GM12878 (cell line): ENCODE results near the gene SMARCC2. TPM values are rescaled to one million over a fixed set of nuclear protein-coding genes. Genes with fewer than 3 reads are reported as not detected.

Experiments
- ATAC-seq: fragments of 200-7000 bp; cut with Tn5 transposase; 3 replicates; pipeline ENCODE4 v1.9.1; 2020; ENCODE audit warnings: mild to moderate bottlenecking, moderate library complexity
- BruUV-seq: library from RNA; stranded (reverse); fragments of 400-500 nt; replicated peaks from 2 replicates; lab custom pipeline; 2021; lab: Mats Ljungman, UMichigan
- CTCF ChIA-PET: fragments of 300-600 bp; sonication (Branson Sonifier 250); formaldehyde crosslinking; extraction: SDS; loops from one replicate; lab custom pipeline; 2021; ENCODE audit warnings: inconsistent platforms; lab: Yijun Ruan, JAX
- POLR2A ChIA-PET: fragments of 350-600 bp; formaldehyde crosslinking; extraction: SDS; loops from one replicate; lab custom pipeline; 2021; ENCODE audit warnings: inconsistent platforms; lab: Charles Lee
- RAD21 ChIA-PET: fragments of 300-600 bp; sonication (Branson Sonifier 250); formaldehyde crosslinking; loops from one replicate; lab custom pipeline; 2023; ENCODE audit warnings: antibody characterized with exemption; ENCODE audit not compliant: unreplicated experiment; lab: Charles Lee
- SMC1A ChIA-PET: fragments of 300-600 bp; sonication (Branson Sonifier 250); formaldehyde crosslinking; loops from one replicate; lab custom pipeline; 2023; ENCODE audit not compliant: unreplicated experiment, uncharacterized antibody; lab: Charles Lee
- DNase-seq: peaks from one replicate; pipeline ENCODE4 v3.0.0-alpha.2; 2011; ENCODE audit warnings: low read depth, low spot score
- FAIRE-seq: peaks from 3 replicates; lab custom pipeline; 2011; peaks lifted over from hg19 to GRCh38; lab: Jason Lieb, UNC
- H2AFZ ChIP-seq: 2 replicates; pipeline ENCODE4 v1.6.0; 2011; ENCODE audit warnings: low read depth, low read length, control low read depth; ENCODE audit not compliant: control insufficient read depth
- H3K27ac ChIP-seq: 2 replicates; pipeline ENCODE4 v1.5.1; 2011; ENCODE audit warnings: control low read depth; ENCODE audit not compliant: control insufficient read depth, insufficient read depth
- H3K27me3 ChIP-seq, 2 experiments: replicated peaks in 1 of 2; 2 replicates each; pipeline versions ENCODE4 v1.6.0 to v1.6.1; 2011; ENCODE audit warnings: low read length in 1 of 2; ENCODE audit not compliant: control insufficient read depth in 2 of 2, insufficient read depth in 2 of 2
- H3K36me3 ChIP-seq, 2 experiments: 2 replicates each; pipeline ENCODE4 v1.5.1; 2011; ENCODE audit warnings: low read length in 1 of 2; ENCODE audit not compliant: control insufficient read depth in 2 of 2, insufficient read depth in 2 of 2
- H3K4me1 ChIP-seq: 2 replicates; pipeline ENCODE4 v1.6.1; 2011; ENCODE audit warnings: mild to moderate bottlenecking, low read length, moderate library complexity, mixed read lengths; ENCODE audit not compliant: control insufficient read depth, insufficient read depth
- H3K4me2 ChIP-seq: 2 replicates; pipeline ENCODE4 v1.6.0; 2011; ENCODE audit warnings: control low read depth; ENCODE audit not compliant: control insufficient read depth, insufficient read depth
- H3K4me3 ChIP-seq: fragments of 200-600 bp; sonication (generic); 2 replicates; pipeline ENCODE4 v1.5.1; 2016
- H3K79me2 ChIP-seq: 2 replicates; pipeline ENCODE4 v1.6.0; 2011; ENCODE audit warnings: low read length; ENCODE audit not compliant: control insufficient read depth, insufficient read depth
- H3K9ac ChIP-seq: 2 replicates; pipeline ENCODE4 v1.8.0; 2011; ENCODE audit warnings: low read length, control low read depth, mixed read lengths; ENCODE audit not compliant: control insufficient read depth, insufficient read depth
- H3K9me3 ChIP-seq: replicated peaks from 3 replicates; pipeline ENCODE4 v1.5.1; 2011; ENCODE audit warnings: mild to moderate bottlenecking, low read length; ENCODE audit not compliant: control insufficient read depth, insufficient read depth
- H4K20me1 ChIP-seq: 2 replicates; pipeline ENCODE4 v1.6.0; 2011; ENCODE audit not compliant: control insufficient read depth, insufficient read depth
- ATF3 ChIP-seq: IDR thresholded peaks from 2 replicates; pipeline ENCODE4 v1.6.1; 2011; ENCODE audit warnings: low read depth, mild to moderate bottlenecking, low read length, moderate library complexity, borderline replicate concordance; ENCODE audit errors: extremely low read depth
- MLLT1 ChIP-seq: fragments of 450-650 bp; IDR thresholded peaks from 2 replicates; pipeline ENCODE4 v1.6.1; 2016; ENCODE audit warnings: mild to moderate bottlenecking
- MTA2 ChIP-seq: fragments of 450-650 bp; IDR thresholded peaks from 2 replicates; pipeline ENCODE4 v1.6.1; 2016; ENCODE audit warnings: low read depth, mild to moderate bottlenecking, moderate library complexity
- SPI1 ChIP-seq: IDR thresholded peaks from 2 replicates; pipeline ENCODE4 v1.6.1; 2011; ENCODE audit warnings: low read depth, mild to moderate bottlenecking, low read length, moderate library complexity, borderline replicate concordance; ENCODE audit not compliant: insufficient read depth
- TAF1 ChIP-seq: IDR thresholded peaks from 2 replicates; pipeline ENCODE4 v1.6.1; 2011; ENCODE audit warnings: mild to moderate bottlenecking, low read depth, low read length, borderline replicate concordance
- ZSCAN29 ChIP-seq: fragments of 450-650 bp; IDR thresholded peaks from 2 replicates; pipeline ENCODE4 v1.6.1; 2017; ENCODE audit warnings: mild to moderate bottlenecking, moderate library complexity
- in situ Hi-C: fragments of 300-500 bp; cut with MboI; formaldehyde crosslinking; loops from 9 replicates; pipeline ENCODE4 v1.14.3; 2018; ENCODE audit warnings: mixed read lengths
- intact Hi-C: fragments of 100-400 bp; cut with micrococcal nuclease; formaldehyde crosslinking; loops from one replicate; pipeline ENCODE4 v1.14.2; 2022; ENCODE audit not compliant: unreplicated experiment
- polyA plus RNA-seq, 11 experiments: library from polyadenylated mRNA; depleted of rRNA in 4 of 11; unstranded in 6 of 11; stranded (reverse) in 5 of 11; fragments of >200 nt; fragmentation: Nextera tagmentation in 4 of 11; fragmentation: Illumina TruSeq in 1 of 11; extraction: Ambion mirVana in 4 of 11; extraction: Trizol in 1 of 11; gene quantifications; 1 replicate in 1 of 11; 2 replicates in 10 of 11; pipeline versions ENCODE4 v1.2.1 to v1.2.3, GENCODE V29; 2011 to 2016; ENCODE audit warnings: inconsistent platforms in 2 of 11, missing spikeins in 2 of 11, low read depth in 1 of 11
- total RNA-seq, 4 experiments: library from RNA; depleted of rRNA in 3 of 4; stranded (reverse); fragments of >200 nt in 3 of 4; fragmentation: Illumina TruSeq in 1 of 4; extraction: Trizol in 1 of 4; gene quantifications; 2 replicates each; pipeline versions ENCODE4 v1.2.1 to v1.2.3, GENCODE V29; 2013 to 2021
- TF ChIP-seq, protein P1 (sequence below), 3 experiments: IDR thresholded peaks in 2 of 3; conservative IDR thresholded peaks in 1 of 3; 2 replicates each; pipeline ENCODE4 v1.5.1; 2011; ENCODE audit warnings: low read depth in 3 of 3, low read length in 3 of 3, mild to moderate bottlenecking in 3 of 3, control low read depth in 2 of 3, moderate library complexity in 2 of 3, inconsistent platforms in 1 of 3, mixed read lengths in 1 of 3; ENCODE audit not compliant: control insufficient read depth in 2 of 3, insufficient read depth in 1 of 3; ENCODE audit errors: extremely low read depth in 1 of 3

Gene SMARCC2
- total and polyA plus RNA-seq, 10 of the 15 experiments (the other 5 are each of a cell fraction or from before 2014, with no cell fraction given): 13.6 to 71.2 (median 42.3) TPM

DNA sequence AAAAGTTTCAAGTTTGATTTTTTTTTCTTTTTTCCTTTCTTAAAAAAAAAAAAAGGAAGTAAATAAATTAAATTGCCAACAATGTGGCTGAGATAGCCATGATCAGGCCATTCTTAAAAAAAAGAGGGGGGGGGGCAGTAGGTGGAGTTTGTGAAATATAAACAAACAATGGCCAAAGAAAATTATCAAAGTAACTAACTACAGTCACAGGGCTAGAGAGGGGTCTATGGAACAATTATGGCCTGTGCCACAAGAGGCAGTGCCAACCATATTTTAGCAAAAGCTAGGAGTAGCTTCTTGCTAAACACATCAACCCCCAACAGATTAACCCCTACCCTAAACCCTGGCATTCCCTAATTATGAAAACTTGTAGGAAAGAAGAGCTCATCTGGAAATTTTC, 16.2 kb upstream of the SMARCC2 start:
- intact Hi-C loops (no loop called here), in situ Hi-C loops (no loop called here)
- H3K79me2 ChIP-seq: no peaks in the 10 kb centered on the region
- RAD21 ChIA-PET: interaction anchor here (0.5 to 3.4 kb wide), 7 partner anchors 16 to 259 kb away, joined by 3 to 41 read pairs (median 4); partner anchors contain the start of genes ANKRD52 and RNF41
- ATAC-seq: peak; percentile 68
- no peak overlapping the region for H2AFZ ChIP-seq
- no peaks in the 10 kb centered on the region for H3K27me3 ChIP-seq
- TF ChIP-seq, protein P1, sequence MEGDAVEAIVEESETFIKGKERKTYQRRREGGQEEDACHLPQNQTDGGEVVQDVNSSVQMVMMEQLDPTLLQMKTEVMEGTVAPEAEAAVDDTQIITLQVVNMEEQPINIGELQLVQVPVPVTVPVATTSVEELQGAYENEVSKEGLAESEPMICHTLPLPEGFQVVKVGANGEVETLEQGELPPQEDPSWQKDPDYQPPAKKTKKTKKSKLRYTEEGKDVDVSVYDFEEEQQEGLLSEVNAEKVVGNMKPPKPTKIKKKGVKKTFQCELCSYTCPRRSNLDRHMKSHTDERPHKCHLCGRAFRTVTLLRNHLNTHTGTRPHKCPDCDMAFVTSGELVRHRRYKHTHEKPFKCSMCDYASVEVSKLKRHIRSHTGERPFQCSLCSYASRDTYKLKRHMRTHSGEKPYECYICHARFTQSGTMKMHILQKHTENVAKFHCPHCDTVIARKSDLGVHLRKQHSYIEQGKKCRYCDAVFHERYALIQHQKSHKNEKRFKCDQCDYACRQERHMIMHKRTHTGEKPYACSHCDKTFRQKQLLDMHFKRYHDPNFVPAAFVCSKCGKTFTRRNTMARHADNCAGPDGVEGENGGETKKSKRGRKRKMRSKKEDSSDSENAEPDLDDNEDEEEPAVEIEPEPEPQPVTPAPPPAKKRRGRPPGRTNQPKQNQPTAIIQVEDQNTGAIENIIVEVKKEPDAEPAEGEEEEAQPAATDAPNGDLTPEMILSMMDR (IDR thresholded peaks at IDR 0.05 in 2 of 3, conservative IDR thresholded peaks at IDR 0.05 in 1 of 3; ENCODE audit: control insufficient read depth in 2 of 3, extremely low read depth in 1 of 3, insufficient read depth in 1 of 3, low read depth in 3 of 3, low read length in 3 of 3): 0 out of 6 replicates have a peak, but pooled peaks of 1 of the 3 experiments have one; percentile 5
- TF ChIP-seq SPI1: no peak
- no peak overlapping the region for H3K4me3 ChIP-seq
- H3K27ac ChIP-seq: no peak overlapping the region
- H3K4me1 ChIP-seq: no peaks in the 10 kb centered on the region
- SMC1A ChIA-PET: interaction anchor here (1.5 to 2.5 kb wide), 3 partner anchors 11 to 256 kb away, joined by 3 to 9 read pairs (median 8); partner anchors contain the start of gene TIMELESS
- H3K36me3 ChIP-seq: peaks cover 9 to 15% of the 10 kb centered on the region in 2 experiments
- BruUV-seq: no TSS peak
- no peaks in the 10 kb centered on the region; the same call in 1 of the 2 replicates for H4K20me1 ChIP-seq
- no peak overlapping the region for H3K9ac ChIP-seq
- H3K4me2 ChIP-seq: no peak overlapping the region
- CTCF ChIA-PET: interaction anchor here (1.0 to 7.0 kb wide), 15 partner anchors 10 to 259 kb away, joined by 3 to 107 read pairs (median 4); partner anchors contain the start of genes RNF41 and ZC3H10
- no peak for FAIRE-seq
- no peaks in the 10 kb centered on the region for H3K9me3 ChIP-seq
- DNase-seq: no peak
- POLR2A ChIA-PET: interaction anchor here (4.6 kb wide), 1 partner anchor 16 kb away, joined by 24 read pairs; the partner anchor contains the start of gene RNF41

GRCh38 chr12:56204275-56204674, 15.0 kb upstream of the SMARCC2 start:
- TF ChIP-seq ZSCAN29 (no peak), TAF1 (no peak), ATF3 (no peak), MLLT1 (no peak), MTA2 (no peak)
- Histone ChIP-seq H3K9me3 (no peaks in the 10 kb centered on the region), H3K27ac (no peak overlapping the region), H3K4me2 (no peak overlapping the region), H2AFZ (no peak overlapping the region), H3K4me3 (no peak overlapping the region), H3K27me3 (no peaks in the 10 kb centered on the region), H3K9ac (no peak overlapping the region), H3K4me1 (no peaks in the 10 kb centered on the region), H4K20me1 (no peaks in the 10 kb centered on the region; the same call in 1 of the 2 replicates), H3K79me2 (no peaks in the 10 kb centered on the region), H3K36me3 (peaks cover 4 to 9% of the 10 kb centered on the region in 2 experiments)
- BruUV-seq: no TSS peak
- DNase-seq: no peak
- in situ Hi-C loops: no loop called here
- RAD21 ChIA-PET: interaction anchor here (3.4 kb wide), 1 partner anchor 17 kb away, joined by 41 read pairs; the partner anchor contains the start of gene RNF41
- FAIRE-seq: no peak
- CTCF ChIA-PET: interaction anchor here (0.9 to 7.0 kb wide), 6 partner anchors 9 to 23 kb away, joined by 3 to 107 read pairs (median 4); partner anchors contain the start of gene RNF41
- POLR2A ChIA-PET: interaction anchor here (0.5 to 1.2 kb wide), 4 partner anchors 18 to 454 kb away, joined by 3 to 5 read pairs (median 4); partner anchors contain the start of gene STAT2
- no peak for ATAC-seq
- SMC1A ChIA-PET: interaction anchor here (0.7 to 1.3 kb wide), 2 partner anchors 13 to 67 kb away, joined by 3 read pairs; no protein-coding TSS in a partner anchor
- intact Hi-C loops: no loop called here
